Breast epithelium (tissue), 4 donors: ENCODE measurements around the gene SLAMF1. TPM values are rescaled to one million over a fixed set of nuclear protein-coding genes. Genes with fewer than 3 reads are reported as not detected.

Experiments
- DNase-seq, 2 donors: peaks; one replicate each; pipeline ENCODE4 v3.0.0-alpha.2; 2019; ENCODE audit warnings: low spot score in 2 of 2
- H3K27ac ChIP-seq, 2 donors: fragments of 200-600 bp; sonication (generic) in 1 of 2; one replicate each; pipeline ENCODE4 v1.5.1; 2016 to 2019; ENCODE audit warnings: mild to moderate bottlenecking in 1 of 2
- H3K27me3 ChIP-seq, 2 donors: fragments of 200-600 bp; sonication (generic) in 1 of 2; one replicate each; pipeline versions ENCODE4 v1.5.1 to v1.6.0; 2017 to 2019; ENCODE audit warnings: control low read depth in 1 of 2, mild to moderate bottlenecking in 1 of 2
- H3K36me3 ChIP-seq: fragments of 200-600 bp; one replicate; pipeline ENCODE4 v1.5.1; 2019
- H3K4me1 ChIP-seq, 2 donors: fragments of 200-600 bp; sonication (generic); one replicate each; pipeline ENCODE4 v1.5.1; 2016 to 2019; ENCODE audit warnings: control low read depth in 1 of 2
- H3K4me3 ChIP-seq, 3 donors: fragments of 200-600 bp; sonication (generic); 1 replicate in 2 of 3; 2 replicates in 1 of 3; pipeline ENCODE4 v1.5.1; 2016 to 2019; ENCODE audit warnings: mild to moderate bottlenecking in 3 of 3, moderate library complexity in 2 of 3
- H3K9me3 ChIP-seq, 2 donors: fragments of 200-600 bp; sonication (generic) in 1 of 2; one replicate each; pipeline ENCODE4 v1.5.1; 2016 to 2019; ENCODE audit warnings: control low read depth in 1 of 2
- CTCF ChIP-seq, 3 donors: fragments of 450-650 bp; IDR thresholded peaks; one replicate each; pipeline ENCODE4 v1.5.1; 2016 to 2017; ENCODE audit warnings: antibody characterized with exemption in 3 of 3, mild to moderate bottlenecking in 3 of 3, moderate library complexity in 3 of 3
- POLR2A ChIP-seq: fragments of 450-650 bp; IDR thresholded peaks from one replicate; pipeline ENCODE4 v1.6.1; 2016; ENCODE audit warnings: antibody characterized with exemption, mild to moderate bottlenecking, moderate library complexity
- POLR2AphosphoS5 ChIP-seq, 3 donors: sonication (generic); formaldehyde crosslinking; IDR thresholded peaks; one replicate each; pipeline ENCODE4 v1.6.1; 2017; ENCODE audit warnings: antibody characterized with exemption in 3 of 3
- intact Hi-C: fragments of 100-400 bp; cut with DNase I; formaldehyde crosslinking; loops from one replicate; pipeline ENCODE4 v1.15.1; 2023; ENCODE audit warnings: low total_unique reads
- total RNA-seq, 3 donors: library from RNA; depleted of rRNA; stranded (reverse); fragments of >200 nt; gene quantifications; one replicate each; pipeline ENCODE4 v1.1.0, GENCODE V29; 2016

SLAMF1 gene
- total RNA-seq, 3 donors from 2014 or later = 0.64 to 1.8 (median 0.98) TPM

DNA sequence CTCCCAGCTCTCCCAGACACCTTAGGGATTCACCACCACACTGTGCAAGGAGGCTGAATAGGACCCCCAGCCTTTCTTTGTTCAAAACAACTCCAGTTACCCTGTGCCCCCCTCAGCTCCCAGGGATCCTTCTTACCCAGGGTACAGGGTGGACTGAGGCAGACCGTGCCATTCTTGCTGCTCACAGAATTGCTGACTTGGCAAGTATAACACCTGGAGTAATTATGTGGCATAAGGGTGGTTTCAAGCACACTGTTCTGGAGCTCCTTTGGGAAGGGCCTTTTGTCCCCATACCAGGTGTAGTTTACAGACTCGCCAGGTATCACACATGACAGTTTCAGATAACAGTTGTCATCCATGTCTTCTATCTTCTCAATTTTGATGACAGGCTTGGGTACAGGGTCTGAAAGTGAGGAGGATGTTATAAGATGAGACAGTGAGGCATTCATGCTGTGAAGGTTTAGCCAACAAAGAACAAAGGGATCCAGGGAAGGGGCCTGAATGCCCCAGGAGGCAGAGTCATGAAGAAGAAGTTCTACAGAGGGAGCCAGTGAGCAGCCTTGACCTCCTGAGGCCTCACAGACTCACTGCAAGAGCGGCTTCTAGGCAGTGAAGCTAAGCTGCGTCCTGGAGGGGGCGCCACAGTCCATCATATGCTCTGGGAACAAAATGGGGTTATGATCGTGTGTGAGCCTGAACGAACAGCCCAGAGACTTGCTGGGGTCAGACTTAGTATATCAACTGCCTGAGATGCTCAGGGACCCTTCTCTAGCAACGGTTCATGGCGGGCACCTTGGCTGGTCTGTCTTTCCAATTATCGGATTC is 34.4 kb upstream of the SLAMF1 start:
- Histone ChIP-seq H3K27me3 (peaks cover 0 to 9% of the 10 kb centered on the region in 2 donors), H3K27ac (no peak overlapping the region), H3K9me3 (no peaks in the 10 kb centered on the region), H3K36me3 (no peaks in the 10 kb centered on the region), H3K4me3 (no peak overlapping the region), H3K4me1 (no peaks in the 10 kb centered on the region)
- no peak for TF ChIP-seq POLR2A
- TF ChIP-seq CTCF (IDR thresholded peaks at IDR 0.05) = peak in 1 of 3 donors; percentile 25
- DNase-seq = no peak
- intact Hi-C loops = no loop called here

DNA sequence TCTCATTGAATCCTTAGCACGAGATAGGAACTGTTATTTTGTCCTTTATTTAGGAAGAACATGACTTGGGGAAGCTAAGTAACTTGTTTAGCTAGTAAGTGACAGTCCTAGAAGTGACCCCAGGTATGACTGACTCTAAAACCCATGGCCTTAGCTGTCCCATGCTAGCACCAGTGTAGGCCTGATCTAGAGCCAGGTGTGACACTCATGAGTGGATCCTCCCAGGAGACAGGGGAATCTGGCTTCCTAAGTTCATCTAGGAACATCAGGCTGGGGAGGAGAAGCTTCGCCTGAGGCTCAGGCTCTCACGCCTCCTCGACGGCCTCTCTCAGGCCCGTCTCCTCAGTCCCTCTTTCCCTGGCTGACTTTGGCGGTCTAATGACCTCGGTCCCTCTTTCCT is 33.6 kb upstream of the SLAMF1 start:
- H3K36me3 ChIP-seq = no peaks in the 10 kb centered on the region
- TF ChIP-seq POLR2A (no peak), POLR2AphosphoS5 (IDR thresholded peaks at IDR 0.05) (no peak), CTCF (IDR thresholded peaks at IDR 0.05) (no peak)
- H3K9me3 ChIP-seq = no peaks in the 10 kb centered on the region
- no peak for DNase-seq
- no peak overlapping the region for H3K27ac ChIP-seq
- H3K4me1 ChIP-seq = no peaks in the 10 kb centered on the region
- peaks cover 0 to 9% of the 10 kb centered on the region in 2 donors for H3K27me3 ChIP-seq
- H3K4me3 ChIP-seq = no peak overlapping the region
- intact Hi-C loops = no loop called here

DNA sequence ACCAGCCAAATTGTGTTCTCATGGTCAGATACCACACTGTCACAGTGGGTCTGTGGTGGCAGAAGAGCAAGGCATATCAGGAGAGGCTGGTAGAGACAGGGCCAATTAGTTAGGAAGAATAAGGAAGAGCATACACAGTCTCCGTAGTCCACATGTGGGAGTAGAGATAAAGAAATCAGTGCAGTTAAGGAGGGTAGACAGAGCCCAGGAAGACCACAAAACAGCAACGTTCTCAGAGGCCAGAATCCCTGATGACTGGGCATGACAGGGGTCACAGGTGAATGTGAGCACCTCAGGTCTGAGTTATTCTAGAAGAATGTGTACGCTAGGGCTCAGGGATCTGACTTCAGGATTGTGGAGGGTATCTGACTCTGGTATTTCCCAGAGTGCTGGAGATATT is 33.0 kb upstream of the SLAMF1 start:
- Histone ChIP-seq H3K4me3 (no peak overlapping the region), H3K36me3 (no peaks in the 10 kb centered on the region), H3K27me3 (peaks cover 0 to 9% of the 10 kb centered on the region in 2 donors), H3K9me3 (no peaks in the 10 kb centered on the region), H3K27ac (no peak overlapping the region), H3K4me1 (no peaks in the 10 kb centered on the region)
- no peak for DNase-seq
- intact Hi-C loops = no loop called here
- TF ChIP-seq POLR2A (no peak), CTCF (IDR thresholded peaks at IDR 0.05) (no peak), POLR2AphosphoS5 (IDR thresholded peaks at IDR 0.05) (no peak)

GRCh38 chr1:160676869-160677597 is 30.2 kb upstream of the SLAMF1 start:
- no peaks in the 10 kb centered on the region for H3K4me1 ChIP-seq
- H3K9me3 ChIP-seq = no peaks in the 10 kb centered on the region
- peaks cover 0 to 16% of the 10 kb centered on the region in 2 donors for H3K27me3 ChIP-seq
- H3K4me3 ChIP-seq = no peak overlapping the region
- no peak for DNase-seq
- no peak for TF ChIP-seq CTCF (IDR thresholded peaks at IDR 0.05)
- no peak for TF ChIP-seq POLR2A
- TF ChIP-seq POLR2AphosphoS5 (IDR thresholded peaks at IDR 0.05) = no peak
- H3K36me3 ChIP-seq = no peaks in the 10 kb centered on the region
- no peak overlapping the region for H3K27ac ChIP-seq
- intact Hi-C loops = no loop called here
